NCI-H524 (cell line): ENCODE measurements around the gene PAX9.
"Not testable (repeated sequence)": the region's sequence is repeated elsewhere in the genome, so short reads cannot be mapped to it uniquely, and the experiment has no call there.

ENCODE experiments used
- DNase-seq, 2 experiments: peaks; one replicate each; lab custom pipeline; 2025; lab: John Stamatoyannopoulos, UW

PAX9 gene

DNA sequence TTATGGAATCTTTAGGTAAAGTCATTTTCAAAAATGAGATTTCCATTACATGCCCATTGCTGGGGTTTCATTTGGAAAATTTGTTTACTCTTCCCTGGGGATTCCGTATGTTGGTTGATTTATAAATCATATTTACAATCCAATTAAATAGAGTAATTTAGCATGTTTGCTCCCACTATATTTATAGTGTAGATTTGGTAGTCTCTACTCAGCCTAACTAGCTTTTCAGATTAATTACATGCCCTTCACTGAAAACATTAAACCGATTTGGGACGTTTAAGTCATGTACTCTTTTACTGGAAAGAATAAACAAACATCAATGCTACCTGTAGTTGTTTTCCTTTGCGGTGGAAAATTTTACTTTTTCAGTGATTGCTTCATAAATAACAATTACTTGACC is 10.4 kb downstream of the PAX9 start:
- DNase-seq = no peak

DNA sequence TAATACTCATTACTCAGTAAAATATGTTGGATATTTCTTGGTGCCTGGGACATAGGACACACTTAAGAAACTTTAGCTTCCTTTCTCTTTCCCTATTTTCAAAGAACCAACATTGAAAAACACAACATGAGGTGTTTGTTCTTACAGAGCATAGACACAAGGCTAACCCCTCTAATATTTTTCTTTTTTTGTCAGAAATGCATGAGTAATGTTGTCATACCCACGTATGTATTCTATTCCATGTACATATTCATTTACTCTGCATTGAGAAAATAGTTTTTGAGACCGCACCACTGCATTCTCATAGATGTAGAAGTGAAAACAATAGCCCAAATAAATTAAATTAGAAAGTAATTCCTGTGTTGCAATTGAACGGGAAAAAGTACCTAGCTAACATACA is 13.0 kb downstream of the PAX9 start:
- no peak for DNase-seq

DNA sequence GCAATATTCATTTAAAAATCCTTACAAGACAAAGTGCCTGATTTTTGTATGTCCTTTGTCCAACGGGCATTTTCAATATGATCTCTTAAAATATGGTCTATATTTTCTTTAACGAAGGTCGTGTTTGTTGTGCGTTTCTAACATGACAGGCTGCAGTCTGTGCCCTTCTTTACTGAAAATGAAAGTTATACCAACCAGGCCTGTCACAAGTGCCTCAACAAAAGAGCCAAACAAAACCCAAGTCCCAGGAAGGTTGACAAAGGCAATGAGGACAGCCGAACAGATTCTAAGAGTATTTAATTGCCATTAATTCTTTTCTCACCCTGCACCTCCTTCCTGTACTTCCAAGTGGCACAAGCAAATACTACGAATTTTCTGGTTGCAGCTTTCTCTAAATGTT is 13.9 kb downstream of the PAX9 start:
- no peak for DNase-seq

DNA sequence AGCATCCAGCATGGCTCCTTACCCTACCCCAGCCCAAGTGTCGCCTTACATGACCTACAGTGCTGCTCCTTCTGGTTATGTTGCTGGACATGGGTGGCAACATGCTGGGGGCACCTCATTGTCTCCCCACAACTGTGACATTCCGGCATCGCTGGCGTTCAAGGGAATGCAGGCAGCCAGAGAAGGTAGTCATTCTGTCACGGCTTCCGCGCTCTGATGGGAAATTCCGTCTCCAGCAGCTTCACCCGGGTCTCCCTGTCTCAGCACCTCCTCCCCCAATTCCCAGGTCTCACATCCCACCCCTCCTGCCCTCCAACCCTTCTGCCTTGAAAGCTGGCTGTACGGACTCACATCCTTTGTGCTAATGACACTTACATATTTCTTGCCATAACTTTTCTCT is 14.6 kb downstream of the PAX9 start:
- DNase-seq = no peak

DNA sequence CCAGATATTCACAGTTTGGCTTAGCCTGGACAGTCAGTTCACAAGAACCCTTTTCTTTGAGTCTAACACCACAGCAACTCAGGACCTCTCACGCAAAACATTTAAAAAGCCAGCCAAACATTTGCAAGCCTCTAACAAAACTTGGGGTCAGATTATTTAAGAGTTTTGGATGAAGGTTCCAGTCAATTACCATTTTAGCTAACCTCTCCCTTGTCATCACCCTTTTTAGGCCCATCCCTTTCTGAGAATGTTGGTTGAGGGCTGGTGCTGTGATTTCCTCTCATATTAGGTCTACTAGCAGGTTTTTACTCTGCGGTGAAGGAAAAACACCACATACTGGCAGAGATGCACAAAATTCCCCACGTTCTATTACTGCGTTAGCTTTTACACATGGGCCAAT is 20.7 kb downstream of the PAX9 start:
- DNase-seq = no peak

DNA sequence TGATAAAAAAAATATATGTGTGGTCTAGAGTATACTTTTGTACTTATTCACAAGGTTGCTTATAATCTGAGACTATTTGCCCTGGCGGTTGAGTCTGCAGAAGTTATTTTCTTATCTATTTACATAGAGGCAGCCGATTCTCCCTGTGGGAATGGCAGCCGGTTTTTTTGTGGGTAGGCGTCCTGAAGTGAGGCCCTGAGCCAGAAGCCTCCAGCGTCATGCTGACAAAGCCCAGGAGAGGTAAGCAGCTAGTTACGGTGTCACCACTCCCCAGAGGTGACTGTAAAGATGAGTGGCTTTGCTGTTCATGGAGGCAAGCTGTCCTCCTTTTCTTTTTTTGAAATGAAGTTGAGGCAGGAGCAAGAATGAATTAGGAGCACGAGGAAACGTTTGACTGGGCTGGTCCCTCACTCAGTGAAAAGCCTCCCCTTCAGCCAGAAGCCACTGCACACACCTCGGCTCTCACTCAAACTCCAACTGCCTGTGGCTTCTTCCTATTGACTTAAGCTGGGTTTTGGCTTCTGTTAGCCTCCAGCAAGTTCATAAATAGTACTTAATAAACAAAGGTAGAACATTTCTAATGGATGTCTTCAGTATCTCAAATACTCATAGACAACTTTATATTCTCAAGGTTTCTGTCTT is 21.5 kb downstream of the PAX9 start:
- no peak for DNase-seq

DNA sequence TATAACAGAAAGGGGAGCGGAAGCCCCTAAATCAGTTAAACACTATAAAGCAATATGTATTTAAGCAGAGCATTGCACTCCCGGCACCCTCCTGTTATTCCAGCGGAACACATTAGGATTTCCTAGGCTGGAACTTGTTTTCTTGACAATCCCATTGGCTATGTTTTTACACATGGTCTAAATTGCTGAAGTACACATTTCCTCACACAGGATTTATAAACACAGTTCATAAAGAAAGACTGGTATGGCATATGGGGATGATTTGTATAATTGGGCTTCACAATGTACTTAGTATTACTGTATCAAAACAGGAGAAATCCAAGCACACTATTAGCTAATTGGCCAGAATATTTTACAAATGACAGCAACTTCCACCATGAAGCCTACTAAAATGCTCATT is 23.3 kb downstream of the PAX9 start:
- DNase-seq = no peak

DNA sequence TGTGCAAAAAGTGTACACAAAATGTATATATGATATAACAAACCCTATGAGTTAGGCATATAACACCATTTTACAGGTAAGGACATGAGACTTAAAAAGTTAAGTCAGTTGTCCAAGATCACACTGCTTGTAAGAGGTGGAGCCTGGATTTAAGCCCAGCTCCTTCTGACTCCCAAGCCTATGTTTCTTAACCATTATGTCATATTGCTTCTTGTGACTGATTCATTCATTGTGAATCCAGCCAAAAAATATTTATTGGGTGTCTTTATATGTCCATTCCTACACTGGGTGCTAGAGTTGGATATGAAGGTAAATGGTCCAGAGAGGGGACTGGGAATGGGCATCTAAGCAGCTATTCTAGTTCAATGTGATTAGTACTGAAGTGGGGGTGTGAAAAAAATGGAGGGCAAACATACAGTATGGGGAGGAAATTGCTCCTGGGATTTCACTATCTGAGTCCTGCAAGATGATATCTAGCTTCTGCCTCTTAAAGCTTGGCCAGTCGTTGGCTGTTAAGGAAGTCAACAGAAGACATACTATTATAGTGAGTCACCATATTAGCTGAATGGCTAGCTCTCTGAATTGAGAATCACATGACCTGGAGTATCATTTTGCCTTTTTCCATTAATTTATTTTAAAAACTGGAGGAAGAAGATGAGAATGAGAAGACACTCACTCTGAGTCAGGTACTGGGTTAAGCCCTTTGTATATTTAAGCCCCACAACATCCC is 28.8 kb downstream of the PAX9 start:
- no peak for DNase-seq

DNA sequence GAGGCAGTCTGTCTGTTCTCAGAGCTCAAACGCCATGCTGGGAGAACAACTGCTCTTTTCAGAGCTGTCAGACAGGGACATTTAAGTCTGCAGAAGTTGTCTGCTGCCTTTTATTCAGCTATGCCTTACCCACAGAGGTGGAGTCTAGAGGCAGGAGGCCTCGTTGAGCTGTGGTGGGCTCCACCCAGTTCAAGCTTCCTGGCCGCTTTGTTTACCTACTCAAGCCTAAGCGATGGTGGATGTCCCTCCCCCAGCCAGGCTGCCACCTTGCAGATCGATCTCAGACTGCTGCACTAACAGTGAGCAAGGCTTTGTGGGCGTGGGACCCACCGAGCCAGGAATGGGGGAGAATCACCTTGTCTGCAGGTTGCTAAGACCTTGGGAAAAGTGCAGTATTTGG is 37.8 kb downstream of the PAX9 start:
- not testable (repeated sequence) for DNase-seq

DNA sequence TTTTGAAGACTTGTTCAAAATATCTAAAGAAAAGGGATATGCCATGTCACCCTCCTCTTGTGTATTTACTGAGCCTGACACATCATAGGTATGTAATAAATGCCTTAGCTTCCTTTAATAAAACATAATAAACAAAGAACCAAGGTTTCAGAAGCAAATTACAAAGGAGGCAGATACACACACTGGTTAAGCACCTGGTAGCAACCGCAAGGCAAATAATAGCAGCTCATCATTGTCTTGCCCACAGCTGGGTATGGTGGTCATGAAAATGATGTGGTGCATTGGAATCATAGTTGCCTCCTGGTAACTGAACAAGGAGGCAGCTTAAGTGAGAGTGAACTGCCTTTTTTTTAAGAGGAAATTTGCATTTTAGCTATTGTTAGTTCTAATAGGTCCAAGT is 39.0 kb downstream of the PAX9 start:
- no peak for DNase-seq

DNA sequence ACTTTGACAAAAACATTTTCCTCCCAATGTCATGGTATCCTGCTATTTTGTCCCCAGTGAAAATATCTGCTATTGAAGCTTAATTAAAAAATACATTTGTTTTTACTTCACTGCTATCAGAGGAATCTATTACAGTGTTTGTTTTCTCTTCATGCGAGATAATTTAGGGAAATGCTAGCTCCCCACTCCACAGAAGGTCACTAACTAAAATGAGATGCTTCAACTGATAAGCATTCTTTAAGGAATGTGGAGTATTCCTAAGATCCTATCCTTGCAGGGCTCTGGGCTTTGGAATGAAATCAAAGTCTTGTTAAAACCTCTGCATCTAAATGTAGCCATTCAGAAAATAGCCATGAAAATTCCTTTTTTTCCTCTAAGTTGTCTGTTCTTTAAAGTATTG is 39.5 kb downstream of the PAX9 start:
- DNase-seq = no peak

DNA sequence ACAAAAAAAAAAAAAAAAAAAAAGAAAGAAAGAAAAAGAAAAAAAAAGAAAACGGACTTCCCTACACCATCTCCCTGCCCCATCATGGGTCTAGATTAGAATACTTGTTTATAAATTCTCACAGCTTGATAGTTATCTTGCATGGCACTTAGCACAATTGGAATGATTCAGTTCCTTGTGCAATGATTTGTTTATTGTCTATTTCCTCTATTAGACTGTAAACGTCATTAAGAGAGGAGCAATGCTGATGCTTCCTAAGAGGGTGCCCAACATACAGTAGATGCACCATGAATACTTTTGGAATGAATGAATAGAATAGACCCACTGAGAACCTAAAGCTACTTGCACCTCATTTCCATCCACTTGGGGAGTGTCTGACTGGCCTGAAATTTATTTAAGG is 40.8 kb downstream of the PAX9 start:
- no peak for DNase-seq

DNA sequence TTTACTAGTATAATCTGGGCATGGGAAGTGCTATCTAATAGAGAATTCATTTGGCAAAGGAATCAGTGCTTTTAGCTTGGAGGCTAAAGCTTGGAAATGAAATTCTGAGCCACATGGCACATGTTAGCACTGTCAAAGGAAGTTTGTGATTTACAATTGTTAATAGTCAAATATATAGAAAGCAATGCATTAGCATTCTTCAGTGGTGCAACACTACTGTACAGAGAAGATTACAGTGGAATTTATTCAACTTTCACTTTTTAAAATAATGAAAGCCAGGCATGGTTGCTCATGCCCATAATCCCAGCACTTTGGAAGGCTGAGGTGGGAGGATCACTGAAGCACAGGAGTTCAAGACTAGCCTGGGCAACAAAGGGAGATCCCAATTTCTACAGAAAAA is 45.9 kb downstream of the PAX9 start:
- no peak for DNase-seq

DNA sequence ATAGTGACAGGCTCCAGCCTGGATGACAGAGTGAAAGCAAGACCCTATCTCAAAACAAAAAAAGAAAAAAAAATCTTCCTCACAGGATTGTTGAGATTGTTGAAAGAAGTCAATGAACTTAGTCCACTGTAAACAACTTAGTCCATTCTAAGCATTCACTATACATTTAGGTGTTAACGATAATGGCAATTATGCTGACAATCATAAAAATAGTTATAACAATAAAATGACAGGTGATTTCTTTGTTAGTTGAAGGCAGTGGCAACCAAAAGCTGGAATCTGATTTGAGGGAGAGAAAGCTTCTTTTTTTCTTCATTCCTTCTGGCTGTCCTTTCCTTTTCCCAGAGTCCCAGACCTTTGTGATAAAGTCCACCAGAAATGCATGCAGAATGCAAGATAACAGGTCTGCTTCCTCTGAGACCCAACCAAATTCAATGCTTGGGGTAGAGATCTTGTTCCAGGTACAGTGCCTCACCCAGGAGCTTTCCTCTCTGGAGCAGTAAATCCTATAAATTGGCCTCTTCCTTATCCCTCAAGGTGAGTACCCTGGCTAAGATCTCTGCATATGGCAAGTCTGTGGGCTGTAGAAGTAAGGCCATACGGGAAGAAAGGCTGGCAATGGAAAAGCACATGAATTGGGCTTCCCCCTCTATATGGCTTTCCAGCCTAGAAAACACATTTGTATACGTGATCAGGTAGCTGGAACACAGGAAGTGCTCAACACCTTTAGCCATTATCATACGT is 52.5 kb downstream of the PAX9 start:
- DNase-seq = no peak

DNA sequence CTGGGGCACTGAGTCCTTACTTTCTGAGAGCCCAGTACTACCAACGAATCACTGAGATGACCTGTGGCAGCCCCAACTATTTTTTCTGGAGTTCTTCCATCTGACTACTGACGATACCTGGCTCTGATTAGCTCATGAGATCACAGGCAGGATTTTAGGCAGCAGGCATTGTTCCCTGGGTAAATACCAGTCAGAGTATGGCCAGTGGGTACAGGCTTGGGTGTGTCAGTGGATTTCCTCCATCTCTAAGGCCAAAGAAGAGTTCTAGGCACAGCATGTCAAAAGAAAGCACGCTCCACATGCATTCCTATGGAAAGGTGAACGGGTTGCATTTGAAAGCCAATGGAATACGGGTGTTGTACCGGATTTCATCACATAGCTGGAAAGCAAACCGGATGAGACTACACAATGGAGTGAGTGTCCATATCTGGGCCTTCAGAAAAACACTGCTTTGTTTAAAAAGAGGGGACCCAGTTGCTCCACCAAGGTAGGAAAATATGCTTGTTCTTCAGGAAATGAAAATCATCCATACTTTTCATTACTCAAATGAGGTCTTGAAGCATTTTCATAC is 55.0 kb downstream of the PAX9 start:
- DNase-seq = no peak

DNA sequence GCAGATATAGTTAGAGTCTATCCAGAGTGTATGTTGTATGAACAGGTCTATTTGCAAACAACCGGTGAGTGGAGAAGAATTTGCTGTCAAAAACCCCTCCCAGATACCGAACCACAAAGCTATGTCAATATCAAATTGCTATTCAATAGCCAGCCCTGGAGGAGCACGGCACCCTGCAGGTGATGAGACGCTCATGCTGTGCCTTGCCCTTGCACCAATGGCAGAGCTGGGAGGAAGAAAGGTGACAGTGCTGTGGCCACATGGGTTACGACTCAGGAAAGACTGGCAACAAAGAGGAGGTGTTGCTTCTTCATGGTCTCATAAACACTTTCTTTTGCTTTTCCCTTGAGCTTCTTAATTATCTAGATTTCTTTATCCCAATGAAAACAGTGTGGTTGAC is 55.7 kb downstream of the PAX9 start:
- DNase-seq = no peak

DNA sequence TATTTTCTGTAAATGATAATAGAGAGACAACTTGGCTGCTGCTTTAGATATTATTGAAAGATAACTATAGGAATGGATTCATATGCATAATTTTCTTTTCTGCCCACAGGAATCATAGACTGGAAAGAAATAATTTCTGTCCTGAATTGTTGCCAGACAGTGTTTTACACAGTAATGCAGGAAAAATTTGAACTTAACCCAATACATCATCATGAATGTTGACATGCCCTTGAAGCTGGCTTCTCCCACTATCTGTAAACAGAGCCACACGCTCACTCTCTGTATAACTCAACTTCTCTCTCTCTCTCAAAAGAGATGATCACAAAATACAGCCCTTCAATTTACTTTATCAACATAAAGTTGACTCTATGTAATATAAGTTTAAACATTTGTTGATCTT is 56.6 kb downstream of the PAX9 start:
- DNase-seq = no peak

DNA sequence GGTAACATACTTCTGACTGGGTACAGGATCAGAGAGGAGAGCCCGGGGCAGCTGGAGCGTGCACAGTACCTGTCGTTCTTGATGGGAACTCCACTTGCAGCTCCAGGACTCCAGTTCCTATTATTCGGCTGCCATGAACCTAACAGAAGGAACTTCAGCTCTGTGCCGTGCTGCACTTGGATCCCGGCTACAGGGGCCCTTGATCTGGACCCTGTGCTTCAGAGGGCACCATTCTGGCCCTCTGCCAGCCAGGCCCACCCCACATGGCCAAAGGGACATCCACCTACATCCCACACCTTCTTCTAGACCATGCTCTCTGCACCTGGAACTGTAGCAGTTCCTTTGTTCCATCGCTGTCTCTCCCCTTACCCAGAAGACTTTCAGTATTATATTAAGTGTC is 58.2 kb downstream of the PAX9 start:
- no peak for DNase-seq

DNA sequence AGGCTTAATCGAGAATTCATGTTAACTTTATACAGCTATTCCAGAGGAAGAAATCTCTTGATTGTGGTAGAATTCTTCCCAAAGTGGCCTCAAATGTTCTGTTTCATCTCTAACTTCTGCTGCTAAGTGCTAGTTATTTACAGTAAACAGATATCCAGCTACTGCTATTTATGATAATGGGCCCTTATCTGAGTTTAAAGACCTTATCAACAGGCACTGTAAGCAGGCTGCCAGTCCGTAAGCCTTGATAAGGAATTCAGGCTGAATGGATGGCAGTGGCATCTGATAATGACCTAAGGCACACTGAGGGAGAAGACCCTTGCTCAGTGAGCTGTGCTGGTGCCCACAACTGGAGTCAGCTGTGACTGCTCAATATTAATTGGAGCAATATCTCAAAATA is 59.0 kb downstream of the PAX9 start:
- DNase-seq = no peak

DNA sequence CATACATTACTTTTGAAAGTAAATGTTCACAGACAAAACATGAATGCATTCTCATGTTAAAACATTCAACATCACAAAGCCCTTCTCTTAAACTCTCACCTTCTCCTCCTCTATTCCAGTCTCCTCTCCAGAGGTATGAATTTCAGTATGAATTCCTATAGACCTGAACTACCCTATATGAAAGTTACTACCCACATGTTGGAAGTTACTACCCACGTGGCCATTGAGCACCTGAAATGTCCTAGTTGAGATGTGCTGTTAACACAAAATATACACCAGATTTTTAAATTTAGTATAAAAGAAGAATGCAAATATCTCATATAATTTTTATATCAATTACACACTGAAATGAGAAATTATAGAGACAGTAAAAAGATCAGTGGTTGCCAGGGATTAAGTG is 60.2 kb downstream of the PAX9 start:
- DNase-seq = no peak

DNA sequence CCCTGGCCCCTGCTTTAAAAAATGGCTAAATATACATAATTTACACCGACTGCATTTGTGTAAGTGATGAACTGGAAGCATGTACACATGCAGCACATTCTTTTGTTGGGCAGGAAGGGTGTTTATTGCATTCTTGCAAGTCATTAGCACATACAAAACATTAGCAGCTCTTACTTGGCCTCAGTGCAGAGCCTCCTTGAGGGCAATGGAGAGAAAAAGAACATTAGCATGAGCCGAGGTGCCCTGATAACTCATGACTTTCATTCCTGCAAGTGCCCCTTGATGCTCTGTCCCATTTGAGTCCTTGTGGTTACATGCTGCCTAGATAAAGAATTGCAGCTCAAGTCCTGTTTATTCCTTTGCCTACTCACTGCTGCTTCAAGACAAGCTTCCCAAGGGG is 61.9 kb downstream of the PAX9 start:
- no peak for DNase-seq

DNA sequence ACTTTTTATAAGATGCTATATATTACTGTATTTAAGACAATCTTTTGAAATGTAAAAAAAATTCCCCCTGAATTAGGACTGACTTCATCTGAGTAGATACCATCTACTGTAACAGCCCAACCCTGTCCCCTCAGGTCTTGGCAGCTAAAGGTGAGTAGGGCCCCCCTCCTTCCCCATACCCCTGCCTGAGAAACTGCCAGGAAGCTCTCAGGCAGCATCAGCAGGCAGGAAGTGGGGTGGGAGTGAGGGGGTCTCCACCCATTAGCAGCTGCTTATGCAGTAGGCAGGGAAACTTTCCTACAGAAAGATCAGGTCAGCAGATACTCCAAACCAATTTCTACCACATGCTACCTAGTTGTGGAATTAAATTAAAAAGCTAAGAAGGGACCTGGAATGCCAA is 62.5 kb downstream of the PAX9 start:
- DNase-seq = no peak

DNA sequence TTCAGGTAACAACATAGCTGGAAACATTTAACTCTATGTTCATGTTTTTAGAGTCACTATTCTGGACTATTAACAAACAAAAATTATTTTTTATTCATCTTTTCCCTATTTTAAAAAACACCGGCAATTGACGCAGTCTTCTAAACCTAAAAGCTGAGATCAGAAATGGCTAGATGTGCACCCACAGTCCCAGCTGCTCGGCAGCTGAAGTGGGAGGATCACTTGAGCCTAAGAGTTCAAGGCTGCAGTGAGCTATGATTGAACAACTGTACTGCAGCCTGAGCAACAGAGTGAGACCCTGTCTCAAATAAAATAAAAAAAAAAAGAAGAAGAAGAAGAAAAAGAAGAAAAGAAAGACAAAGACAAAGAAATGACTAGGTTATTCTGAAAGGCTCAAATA is 64.5 kb downstream of the PAX9 start:
- no peak for DNase-seq
